Esophagus squamous epithelium (tissue), 5 donors: Measurements from ENCODE around the gene LRP1B. TPM values are rescaled to one million over a fixed set of nuclear protein-coding genes. Genes with fewer than 3 reads are reported as not detected.

Experiments
- DNase-seq: peaks from one replicate; lab custom pipeline; 2025; lab: John Stamatoyannopoulos, UW
- H3K27ac ChIP-seq, 4 donors: fragments of 200-600 bp; sonication (generic); one replicate each; pipeline ENCODE4 v1.5.1; 2016 to 2019; ENCODE audit warnings: mild to moderate bottlenecking in 1 of 4
- H3K27me3 ChIP-seq, 4 donors: fragments of 200-600 bp; sonication (generic); 1 replicate in 3 of 4; 2 replicates in 1 of 4; pipeline versions ENCODE4 v1.5.1 to v1.6.0; 2017 to 2021; ENCODE audit warnings: antibody characterized with exemption in 1 of 4
- H3K36me3 ChIP-seq, 3 donors: fragments of 200-600 bp; sonication (generic); one replicate each; pipeline ENCODE4 v1.5.1; 2016 to 2019
- H3K4me1 ChIP-seq, 3 donors: fragments of 200-600 bp; sonication (generic); one replicate each; pipeline ENCODE4 v1.5.1; 2017 to 2019
- H3K4me3 ChIP-seq, 4 donors: fragments of 200-600 bp; sonication (generic); 1 replicate in 3 of 4; 2 replicates in 1 of 4; pipeline ENCODE4 v1.5.1; 2016 to 2019; ENCODE audit warnings: mild to moderate bottlenecking in 2 of 4, moderate library complexity in 1 of 4
- H3K9me3 ChIP-seq, 3 donors: fragments of 200-600 bp; sonication (generic); one replicate each; pipeline ENCODE4 v1.5.1; 2016 to 2019
- POLR2A ChIP-seq, 4 donors: fragments of 450-650 bp; IDR thresholded peaks; one replicate each; pipeline ENCODE4 v1.6.1; 2017; ENCODE audit warnings: antibody characterized with exemption in 4 of 4, mild to moderate bottlenecking in 4 of 4, moderate library complexity in 3 of 4
- WGBS, 2 donors: methylation state at CpG; one replicate each; pipeline ENCODE4 v1.1.5; 2018; 5-methylcytosine and 5-hydroxymethylcytosine counted together
- intact Hi-C: fragments of 100-400 bp; cut with DNase I; formaldehyde crosslinking; loops from one replicate; pipeline ENCODE4 v1.15.0; 2022
- total RNA-seq, 4 donors: library from RNA; depleted of rRNA; stranded (reverse); fragments of >200 nt; gene quantifications; one replicate each; pipeline ENCODE4 v1.1.0, GENCODE V29; 2016
- TF ChIP-seq, protein P1 (sequence below), 6 experiments: fragments of 450-650 bp in 4 of 6; fragments of 200-600 bp in 2 of 6; sonication (generic) in 2 of 6; IDR thresholded peaks; one replicate each; pipeline ENCODE4 v1.5.1; 2016 to 2019; ENCODE audit warnings: antibody characterized with exemption in 6 of 6, mild to moderate bottlenecking in 4 of 6, moderate library complexity in 4 of 6
- donor health status: DM: yes; HTN: yes; CAD: no.

The LRP1B gene
- total RNA-seq, 4 donors from 2014 or later: 0.04 to 1.1 (median 0.23) TPM

DNA sequence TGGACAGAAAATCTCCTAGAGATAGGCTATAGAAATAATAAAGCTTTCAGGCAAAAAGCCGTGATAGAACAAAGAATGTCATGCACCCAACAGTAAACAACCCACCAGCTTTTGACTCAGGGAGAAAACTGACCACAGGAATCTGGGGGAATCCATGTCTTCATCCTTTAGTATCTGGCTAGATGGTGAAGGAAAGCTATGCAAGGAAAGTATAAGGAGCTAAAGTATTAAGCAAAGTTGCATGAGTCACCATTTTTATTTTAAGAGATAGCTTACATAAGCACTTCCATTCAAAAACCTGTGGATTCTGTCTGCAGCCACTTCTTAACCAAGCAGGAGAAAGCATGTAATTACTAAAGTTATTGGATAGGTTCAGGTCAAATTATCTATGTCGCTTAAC, 363.8 kb downstream of the LRP1B start:
- no peak overlapping the region for H3K27ac ChIP-seq
- intact Hi-C loops: no loop called here
- TF ChIP-seq, protein P1, sequence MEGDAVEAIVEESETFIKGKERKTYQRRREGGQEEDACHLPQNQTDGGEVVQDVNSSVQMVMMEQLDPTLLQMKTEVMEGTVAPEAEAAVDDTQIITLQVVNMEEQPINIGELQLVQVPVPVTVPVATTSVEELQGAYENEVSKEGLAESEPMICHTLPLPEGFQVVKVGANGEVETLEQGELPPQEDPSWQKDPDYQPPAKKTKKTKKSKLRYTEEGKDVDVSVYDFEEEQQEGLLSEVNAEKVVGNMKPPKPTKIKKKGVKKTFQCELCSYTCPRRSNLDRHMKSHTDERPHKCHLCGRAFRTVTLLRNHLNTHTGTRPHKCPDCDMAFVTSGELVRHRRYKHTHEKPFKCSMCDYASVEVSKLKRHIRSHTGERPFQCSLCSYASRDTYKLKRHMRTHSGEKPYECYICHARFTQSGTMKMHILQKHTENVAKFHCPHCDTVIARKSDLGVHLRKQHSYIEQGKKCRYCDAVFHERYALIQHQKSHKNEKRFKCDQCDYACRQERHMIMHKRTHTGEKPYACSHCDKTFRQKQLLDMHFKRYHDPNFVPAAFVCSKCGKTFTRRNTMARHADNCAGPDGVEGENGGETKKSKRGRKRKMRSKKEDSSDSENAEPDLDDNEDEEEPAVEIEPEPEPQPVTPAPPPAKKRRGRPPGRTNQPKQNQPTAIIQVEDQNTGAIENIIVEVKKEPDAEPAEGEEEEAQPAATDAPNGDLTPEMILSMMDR (IDR thresholded peaks at IDR 0.05): no peak
- TF ChIP-seq POLR2A (IDR thresholded peaks at IDR 0.05): no peak
- H3K36me3 ChIP-seq: no peaks in the 10 kb centered on the region
- no peaks in the 10 kb centered on the region for H3K4me1 ChIP-seq
- H3K4me3 ChIP-seq: no peak overlapping the region
- DNase-seq: no peak
- H3K27me3 ChIP-seq: no peaks in the 10 kb centered on the region
- no peaks in the 10 kb centered on the region for H3K9me3 ChIP-seq
- 52 to 67% methylated on average over 2 of the region's 2 CpGs for WGBS, 2 donors

DNA sequence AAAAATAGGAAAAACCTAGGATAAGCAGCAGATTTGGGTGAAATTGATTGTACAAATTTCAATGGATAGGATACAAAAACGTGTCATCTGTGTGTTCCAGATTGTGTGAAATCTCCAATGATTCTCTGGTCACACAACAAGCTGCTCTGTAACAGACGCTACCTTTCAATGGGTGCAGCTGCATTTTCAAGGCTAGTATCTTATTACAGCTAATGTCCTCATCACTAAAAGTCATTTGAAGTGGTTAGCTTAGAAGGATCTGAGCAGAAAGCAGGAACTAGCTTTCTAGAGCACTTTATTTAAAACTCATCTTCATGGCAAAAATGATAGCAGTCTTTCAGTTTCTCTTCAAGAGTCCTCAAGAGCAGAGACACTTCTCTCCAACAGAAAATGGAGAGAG, 364.6 kb downstream of the LRP1B start:
- no peaks in the 10 kb centered on the region for H3K27me3 ChIP-seq
- no peaks in the 10 kb centered on the region for H3K9me3 ChIP-seq
- DNase-seq: no peak
- 42 to 56% methylated on average over 2 of the region's 2 CpGs for WGBS, 2 donors
- intact Hi-C loops: no loop called here
- H3K4me3 ChIP-seq: no peak overlapping the region
- H3K36me3 ChIP-seq: no peaks in the 10 kb centered on the region
- H3K4me1 ChIP-seq: no peaks in the 10 kb centered on the region
- H3K27ac ChIP-seq: no peak overlapping the region
- TF ChIP-seq, protein P1 (IDR thresholded peaks at IDR 0.05): no peak
- TF ChIP-seq POLR2A (IDR thresholded peaks at IDR 0.05): no peak

DNA sequence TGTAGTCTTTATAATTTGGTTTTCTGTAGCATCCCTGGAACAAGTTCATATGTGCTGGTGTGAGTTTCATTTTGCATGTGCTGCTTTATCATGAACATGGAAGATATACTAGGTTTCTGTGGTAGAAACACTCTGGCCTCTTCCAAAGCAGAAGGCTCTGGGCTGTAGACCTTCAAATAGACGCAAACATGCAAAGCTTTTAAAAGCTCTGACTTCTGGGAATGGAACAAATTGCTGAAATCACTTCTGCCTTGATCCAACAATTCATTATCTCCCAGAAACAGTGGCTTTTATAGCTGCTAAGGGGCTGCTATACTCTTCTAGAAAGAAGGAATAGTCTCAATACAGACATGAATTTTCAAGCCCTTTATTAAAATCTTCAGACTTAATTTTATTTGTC, 382.2 kb downstream of the LRP1B start:
- H3K4me1 ChIP-seq: no peaks in the 10 kb centered on the region
- H3K27ac ChIP-seq: no peak overlapping the region
- no peak for DNase-seq
- H3K9me3 ChIP-seq: no peaks in the 10 kb centered on the region
- intact Hi-C loops: no loop called here
- WGBS, 2 donors: 82 to 93% methylated on average over 1 of the region's 1 CpG
- TF ChIP-seq POLR2A (IDR thresholded peaks at IDR 0.05): no peak
- TF ChIP-seq, protein P1 (IDR thresholded peaks at IDR 0.05): no peak
- no peaks in the 10 kb centered on the region for H3K27me3 ChIP-seq
- H3K36me3 ChIP-seq: no peaks in the 10 kb centered on the region
- H3K4me3 ChIP-seq: no peak overlapping the region

DNA sequence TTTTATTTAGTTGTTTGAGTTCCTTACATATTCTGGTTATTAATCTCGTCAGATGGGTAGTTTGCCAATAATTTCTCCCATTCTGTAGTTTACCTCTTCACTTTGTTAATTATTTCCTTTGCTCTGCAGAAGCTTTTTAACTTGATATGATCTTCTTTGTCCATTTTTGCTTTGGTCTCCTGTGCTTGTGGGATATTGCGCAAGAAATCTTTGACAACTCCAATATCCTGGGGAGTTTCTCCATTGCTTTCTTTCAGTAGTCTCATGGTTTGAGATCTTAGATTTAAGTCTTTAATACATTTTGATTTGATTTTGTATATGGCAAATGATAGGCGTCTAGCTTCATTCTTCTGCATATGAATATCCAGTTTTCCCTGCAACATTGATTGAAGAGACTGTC, 389.2 kb downstream of the LRP1B start:
- H3K36me3 ChIP-seq: no peaks in the 10 kb centered on the region
- H3K4me3 ChIP-seq: no peak overlapping the region
- intact Hi-C loops: no loop called here
- no peaks in the 10 kb centered on the region for H3K4me1 ChIP-seq
- no peak overlapping the region for H3K27ac ChIP-seq
- H3K27me3 ChIP-seq: no peaks in the 10 kb centered on the region
- no peak for DNase-seq
- TF ChIP-seq POLR2A (IDR thresholded peaks at IDR 0.05): no peak
- TF ChIP-seq, protein P1 (IDR thresholded peaks at IDR 0.05): no peak
- no peaks in the 10 kb centered on the region for H3K9me3 ChIP-seq
- 72 to 73% methylated on average over 3 of the region's 3 CpGs for WGBS, 2 donors

DNA sequence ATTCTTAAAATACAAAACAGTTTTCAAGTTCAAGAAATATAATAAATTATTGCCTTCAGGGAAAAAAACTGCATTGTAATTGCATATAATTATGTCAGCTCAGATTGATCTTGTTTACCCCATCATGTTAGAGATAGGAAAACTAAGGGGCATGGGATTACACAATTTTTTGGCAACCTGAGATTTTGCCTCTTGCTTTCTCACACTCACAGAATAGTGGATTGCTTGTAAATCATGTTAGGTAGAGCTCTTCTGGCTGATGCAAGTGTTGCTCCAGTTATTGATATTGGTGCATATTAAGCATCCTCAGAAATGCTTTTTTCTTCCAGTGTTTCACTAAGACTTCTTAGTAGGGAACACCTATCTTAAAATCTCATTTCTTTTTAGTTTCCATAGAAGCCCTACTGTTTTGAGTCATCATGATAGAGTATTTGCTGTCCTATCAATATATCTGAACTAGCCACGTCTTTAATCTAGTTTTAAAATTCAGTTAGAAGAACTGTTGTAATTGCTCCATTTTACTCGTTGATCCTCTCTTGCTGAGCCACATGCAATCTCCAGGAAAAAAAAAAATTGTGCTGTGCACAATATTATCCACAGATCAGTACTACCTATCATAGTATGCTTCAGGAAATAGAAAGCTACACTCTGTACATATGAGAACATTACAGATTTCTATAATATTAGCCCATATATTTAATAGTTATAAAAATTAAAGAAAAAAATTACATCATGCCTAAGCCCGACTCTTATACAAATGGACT, 393.1 kb downstream of the LRP1B start:
- WGBS, 2 donors: 46 to 52% methylated on average over 3 of the region's 3 CpGs
- no peaks in the 10 kb centered on the region for H3K36me3 ChIP-seq

More for the DNA sequence above, 393.1 kb downstream of the LRP1B start:
- Histone ChIP-seq H3K27me3 (no peaks in the 10 kb centered on the region), H3K9me3 (no peaks in the 10 kb centered on the region), H3K27ac (no peak overlapping the region), H3K4me1 (no peaks in the 10 kb centered on the region), H3K4me3 (no peak overlapping the region)
- intact Hi-C loops: no loop called here
- no peak for DNase-seq
- TF ChIP-seq POLR2A (IDR thresholded peaks at IDR 0.05): no peak
- TF ChIP-seq, protein P1 (IDR thresholded peaks at IDR 0.05): no peak
